GM21529 (cell line): ENCODE results near the gene PIK3IP1.
"Not testable (repeated sequence)": the region's sequence is repeated elsewhere in the genome, so short reads cannot be mapped to it uniquely, and the experiment has no call there.

ENCODE experiments used
- ATAC-seq: cut with Tn5 transposase; IDR thresholded peaks from one replicate; pipeline ENCODE4 v1.9.1; 2021; ENCODE audit not compliant: unreplicated experiment

The PIK3IP1 gene

DNA sequence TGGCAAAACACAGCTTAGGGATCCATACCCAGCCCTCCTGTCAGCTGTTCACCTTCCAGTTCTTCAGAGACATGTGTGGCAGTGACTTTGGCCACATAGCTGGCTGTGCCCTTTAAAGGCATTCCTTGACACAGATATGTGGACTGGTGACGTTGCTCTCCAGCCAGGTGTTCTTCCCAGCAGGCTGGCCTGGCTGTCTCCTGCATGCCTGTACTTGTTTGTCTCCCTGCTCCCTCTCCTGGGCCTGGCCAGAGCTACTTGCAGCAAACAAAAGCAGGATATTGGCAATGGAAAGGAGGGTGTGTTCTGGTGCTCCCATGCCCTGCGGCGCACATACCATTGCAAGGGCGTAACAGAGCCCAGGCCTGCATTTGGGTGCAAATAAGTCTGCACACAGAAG is 38.3 kb downstream of the PIK3IP1 start:
- no peak for ATAC-seq

DNA sequence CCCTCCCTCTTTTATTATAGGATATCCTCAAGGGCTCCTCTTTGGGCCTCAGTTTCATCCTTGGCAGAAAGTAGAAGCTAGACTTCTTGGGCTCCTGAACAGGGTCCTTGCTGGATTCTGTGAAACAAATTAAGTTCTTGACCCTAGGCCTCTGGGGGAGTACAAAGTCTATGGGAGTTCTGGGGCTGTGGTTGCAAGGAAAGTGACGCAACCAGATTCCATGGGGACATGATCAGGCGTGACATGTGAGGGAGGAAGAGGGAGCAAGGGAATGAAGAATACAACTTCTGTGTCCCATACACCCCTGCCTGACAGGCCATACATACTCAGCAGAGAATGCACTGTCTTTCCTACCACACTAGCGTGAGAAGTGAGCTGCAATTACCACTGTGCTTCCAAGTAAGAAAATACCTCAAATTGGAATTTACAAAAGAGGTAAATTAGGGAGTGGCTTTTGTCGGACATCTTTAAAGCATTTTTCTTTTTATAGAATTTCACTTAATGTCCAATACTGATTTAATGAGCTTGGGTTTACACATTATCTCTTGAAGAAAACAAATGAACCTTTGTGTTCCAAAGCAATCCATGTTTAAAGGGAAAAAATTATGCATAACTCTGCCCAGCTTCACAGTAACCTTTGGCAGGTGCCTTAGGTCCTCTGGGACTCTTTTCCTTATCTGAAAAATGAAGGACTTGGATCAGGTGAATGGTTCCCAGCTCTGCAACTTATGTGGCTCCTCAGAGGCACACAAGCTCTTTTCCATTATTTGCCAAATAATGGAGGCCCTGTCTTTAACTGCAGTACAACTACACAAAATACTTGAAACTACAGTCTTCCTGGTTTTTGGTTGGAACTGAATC is 41.3 kb downstream of the PIK3IP1 start:
- no peak for ATAC-seq

DNA sequence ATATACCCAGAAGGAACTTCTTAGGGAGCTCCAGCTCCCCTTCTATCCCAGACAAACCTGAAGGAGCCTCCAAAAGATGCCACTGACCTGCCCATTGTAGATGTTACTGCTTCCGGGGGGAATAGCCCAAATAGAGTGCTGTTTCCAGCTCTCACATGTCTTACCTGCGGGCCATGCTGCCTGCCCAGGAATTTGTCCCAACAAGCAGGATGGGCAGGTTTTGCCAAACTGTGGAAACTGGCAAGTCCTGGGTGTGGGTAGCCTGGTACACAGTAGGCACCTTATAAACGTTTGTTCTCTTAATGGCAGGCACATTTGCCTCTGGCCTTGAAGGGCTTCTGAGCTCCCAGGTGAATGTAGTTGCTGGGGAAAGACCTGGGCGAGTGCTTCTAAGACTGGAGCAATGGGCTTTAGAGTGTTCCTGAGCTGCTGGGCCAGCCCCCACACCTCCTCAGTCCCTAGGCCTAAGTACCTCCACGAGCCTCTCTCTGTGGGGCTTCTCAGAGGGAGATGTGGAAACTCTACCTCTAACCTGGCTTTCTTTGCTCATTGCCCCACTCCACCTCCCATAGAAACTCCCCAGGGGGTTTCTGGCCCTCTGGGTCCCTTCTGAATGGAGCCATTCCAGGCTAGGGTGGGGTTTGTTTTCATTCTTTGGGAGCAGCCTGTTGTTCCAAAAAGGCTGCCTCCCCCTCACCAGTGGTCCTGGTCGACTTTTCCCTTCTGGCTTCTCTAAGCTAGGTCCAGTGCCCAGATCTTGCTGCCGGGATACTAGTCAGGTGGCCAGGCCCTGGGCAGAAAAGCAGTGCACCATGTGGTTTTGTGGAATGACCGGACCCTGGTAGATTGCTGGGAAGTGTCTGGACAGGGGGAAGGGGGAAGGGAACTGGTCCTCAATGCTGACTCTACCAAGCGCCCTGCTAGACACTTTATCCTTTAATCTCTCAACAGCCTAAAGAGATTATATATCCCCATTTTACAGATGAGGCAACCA is 43.0 kb downstream of the PIK3IP1 start:
- no peak for ATAC-seq

DNA sequence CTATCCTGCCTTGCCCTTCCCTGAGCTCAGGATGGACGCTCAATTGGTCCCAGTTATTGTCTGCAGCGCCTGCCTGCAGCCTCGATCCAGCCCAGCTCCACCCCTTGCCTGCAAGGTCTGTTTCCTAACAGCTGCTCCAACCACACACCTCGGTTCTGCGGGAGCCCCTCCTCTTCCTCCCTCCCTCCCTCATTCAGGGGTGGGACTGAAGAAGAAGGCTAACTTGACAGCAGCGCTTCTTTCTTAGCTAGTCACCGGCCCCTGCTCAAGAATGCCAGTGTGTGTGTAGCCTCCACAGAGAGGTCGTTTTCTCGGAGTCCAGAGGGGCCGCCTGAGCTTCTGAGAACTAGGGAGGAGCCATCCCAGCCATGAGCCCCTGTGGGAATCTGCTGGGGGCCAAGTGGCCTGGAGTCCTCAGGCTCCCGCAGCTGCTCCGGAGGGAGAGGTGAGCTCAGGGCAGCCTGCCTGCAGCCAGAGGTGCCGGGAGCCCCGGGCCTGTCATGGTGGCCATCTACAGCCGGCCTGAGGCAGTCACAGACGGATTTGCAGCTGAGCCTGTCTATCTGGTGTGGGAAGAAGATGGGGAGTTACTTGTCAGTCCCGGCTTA is 44.0 kb downstream of the PIK3IP1 start:
- no peak for ATAC-seq

DNA sequence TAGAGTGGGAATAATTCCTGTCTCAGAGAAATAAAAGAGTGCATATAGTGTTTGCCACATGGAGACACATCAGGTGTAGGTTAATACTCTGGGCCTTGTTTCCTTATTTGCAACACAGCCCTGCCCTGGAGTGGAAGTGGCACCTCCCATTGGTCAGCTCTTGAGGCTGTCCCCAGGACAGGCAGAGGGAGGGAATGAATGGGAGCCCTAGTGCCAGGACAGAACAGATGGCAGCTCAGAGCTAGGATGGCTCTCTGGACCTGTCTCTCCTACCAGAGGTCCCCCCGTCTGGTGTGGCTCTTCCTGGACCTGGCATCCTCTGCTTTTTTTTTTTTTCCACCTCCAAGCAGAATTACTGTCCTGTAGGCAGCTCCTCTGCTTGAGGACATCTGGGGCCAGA is 44.6 kb downstream of the PIK3IP1 start:
- ATAC-seq, result no peak

DNA sequence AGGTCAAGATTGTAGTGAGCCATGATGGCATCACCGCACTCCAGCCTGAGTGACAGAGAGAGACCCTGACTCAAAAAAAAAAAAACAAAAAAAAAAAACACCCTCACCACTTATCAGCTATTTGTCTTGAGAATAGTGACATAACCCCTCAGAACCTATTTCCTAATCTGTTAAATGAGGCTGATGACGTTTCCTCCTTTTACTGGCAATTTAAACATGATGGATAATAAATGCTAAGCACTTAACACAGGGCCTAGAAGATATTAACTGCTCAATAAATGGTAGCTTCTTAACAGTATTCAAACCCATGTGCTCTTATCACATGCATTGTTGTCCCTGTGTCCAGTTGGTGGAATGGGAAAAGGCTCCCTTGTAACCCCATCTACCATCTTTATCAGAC is 45.6 kb downstream of the PIK3IP1 start:
- no peak for ATAC-seq

DNA sequence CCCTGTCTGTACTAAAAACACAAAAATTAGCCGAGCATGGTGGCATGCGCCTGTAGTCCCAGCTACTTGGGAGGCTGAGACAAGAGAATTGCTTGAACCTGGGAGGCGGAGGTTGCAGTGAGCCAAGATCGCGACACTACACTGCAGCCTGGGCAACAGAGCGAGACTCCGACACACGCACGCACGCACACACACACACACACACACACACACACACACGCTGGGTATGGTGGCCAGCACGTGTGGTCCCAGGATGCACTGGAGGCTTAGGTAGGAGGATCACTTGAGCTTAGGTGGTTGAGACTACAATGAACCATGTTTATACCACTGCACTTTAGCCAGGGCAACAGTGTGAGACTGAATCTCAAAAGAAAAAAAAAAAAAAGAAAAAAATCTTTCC is 46.3 kb downstream of the PIK3IP1 start:
- ATAC-seq, result not testable (repeated sequence)

DNA sequence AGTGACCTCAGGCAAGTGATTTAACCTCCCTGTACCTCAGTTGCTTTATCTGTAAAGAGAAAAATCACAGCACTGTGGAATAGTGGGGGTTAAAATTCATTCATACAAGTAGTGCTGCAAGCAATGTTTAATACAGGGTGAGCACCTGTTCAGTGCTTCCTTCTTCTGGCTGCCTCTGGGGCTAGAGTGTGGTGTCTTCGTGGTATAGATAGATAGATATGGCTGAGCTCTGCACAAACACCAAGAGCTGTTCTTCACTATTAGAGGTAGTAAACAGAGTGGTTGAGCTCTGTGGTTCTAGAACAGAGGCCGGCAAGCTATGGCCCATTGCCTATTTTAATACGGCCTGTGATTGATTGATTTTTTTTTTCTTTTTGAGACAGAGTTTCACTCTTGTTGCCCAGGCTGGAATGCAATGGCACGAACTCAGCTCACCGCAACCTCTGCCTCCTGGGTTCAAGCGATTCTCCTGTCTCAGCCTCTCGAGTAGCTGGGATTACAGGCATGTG is 47.3 kb downstream of the PIK3IP1 start:
- no peak for ATAC-seq

DNA sequence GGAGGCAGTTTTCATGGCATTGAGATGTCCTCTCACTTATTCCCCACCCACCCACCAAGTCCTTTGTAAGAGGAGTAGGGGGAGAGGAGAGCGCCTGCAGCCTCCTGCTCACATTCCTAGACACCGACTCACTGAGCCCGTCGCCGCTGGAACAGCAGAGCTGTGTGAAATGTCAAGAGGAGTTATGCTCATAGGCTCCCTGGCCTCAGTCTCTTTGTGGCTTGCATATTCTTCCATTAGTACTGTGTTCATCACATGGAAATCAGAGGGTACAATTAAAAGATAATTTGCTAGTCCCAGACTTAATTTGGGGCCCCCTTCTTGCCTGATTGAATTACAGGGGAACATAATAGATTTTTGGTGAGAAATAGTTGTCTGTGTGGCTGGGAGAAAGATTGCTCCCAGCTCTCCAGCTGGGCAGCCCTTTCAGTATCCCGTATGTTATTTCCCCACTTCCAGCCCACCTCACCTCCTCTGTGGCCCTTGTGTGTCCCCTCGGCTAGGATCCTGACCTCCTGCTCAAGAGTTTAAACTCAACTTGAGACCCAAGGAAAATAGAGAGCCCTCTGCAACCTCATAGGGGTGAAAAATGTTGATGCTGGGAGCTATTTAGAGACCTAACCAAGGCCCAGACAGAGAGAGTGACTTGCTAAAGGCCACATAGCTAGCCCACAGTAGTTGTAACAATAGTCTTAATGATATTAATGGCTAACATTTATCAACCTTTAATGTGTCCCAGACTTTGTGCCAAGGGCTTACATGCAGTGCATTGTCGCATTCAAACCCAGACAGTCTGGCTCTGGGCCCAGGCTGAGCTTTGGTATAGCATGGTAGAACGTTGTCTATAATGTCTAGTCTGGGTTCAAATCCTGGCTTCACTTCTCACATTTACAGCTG is 48.0 kb downstream of the PIK3IP1 start:
- no peak for ATAC-seq

DNA sequence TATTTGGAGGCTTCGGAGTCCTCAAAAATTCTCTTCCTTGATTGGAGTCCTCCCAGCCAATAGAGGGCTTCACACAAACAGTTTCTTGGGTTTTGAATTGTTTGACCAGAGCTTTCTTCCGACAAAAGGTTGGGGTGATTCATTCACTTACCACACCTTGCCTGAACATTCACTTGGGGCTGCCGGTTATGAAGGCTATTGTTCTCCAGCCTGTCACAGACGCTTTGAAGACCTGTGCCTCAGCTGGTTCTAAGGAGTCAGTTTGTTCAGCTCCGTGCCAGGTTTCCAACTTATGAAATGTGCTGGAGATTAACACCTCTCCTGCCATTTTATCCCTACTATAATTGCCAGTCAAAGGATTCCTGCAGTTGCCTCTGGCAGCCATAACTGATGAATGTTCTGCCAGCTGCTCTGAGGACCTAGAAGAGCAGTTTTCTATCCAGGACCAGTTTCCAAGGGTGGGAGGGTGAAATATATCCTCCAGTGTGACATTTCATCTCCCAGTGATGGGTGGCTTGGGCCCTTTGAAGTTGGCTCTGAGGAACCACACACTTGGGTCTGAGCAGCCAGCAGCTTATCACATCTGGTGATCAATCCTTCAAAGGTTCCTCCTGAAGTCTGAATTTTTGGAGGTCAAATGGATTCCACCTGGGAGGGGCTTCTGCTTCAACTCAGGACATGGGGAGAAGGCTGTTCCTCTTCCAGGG is 48.8 kb downstream of the PIK3IP1 start:
- ATAC-seq, result no peak

DNA sequence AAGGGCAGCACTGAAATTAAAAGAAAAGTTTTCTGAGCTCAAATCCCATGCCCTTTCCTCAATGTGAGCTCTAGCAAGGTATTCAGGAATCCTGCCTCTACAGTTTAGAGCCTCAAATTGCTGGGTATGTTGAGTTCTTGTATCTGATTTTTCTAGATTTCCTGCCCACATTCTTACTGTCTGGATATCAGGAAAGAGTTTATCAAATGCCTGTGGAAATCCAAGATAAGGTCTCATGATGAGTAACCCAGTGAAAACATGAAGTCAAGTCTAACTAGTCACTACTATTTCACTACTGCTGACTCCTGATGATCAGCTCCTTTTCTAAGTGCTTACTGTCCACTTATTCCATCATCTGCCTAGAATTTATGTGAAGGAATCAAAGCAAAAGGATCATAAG is 50.4 kb downstream of the PIK3IP1 start:
- ATAC-seq, result no peak

DNA sequence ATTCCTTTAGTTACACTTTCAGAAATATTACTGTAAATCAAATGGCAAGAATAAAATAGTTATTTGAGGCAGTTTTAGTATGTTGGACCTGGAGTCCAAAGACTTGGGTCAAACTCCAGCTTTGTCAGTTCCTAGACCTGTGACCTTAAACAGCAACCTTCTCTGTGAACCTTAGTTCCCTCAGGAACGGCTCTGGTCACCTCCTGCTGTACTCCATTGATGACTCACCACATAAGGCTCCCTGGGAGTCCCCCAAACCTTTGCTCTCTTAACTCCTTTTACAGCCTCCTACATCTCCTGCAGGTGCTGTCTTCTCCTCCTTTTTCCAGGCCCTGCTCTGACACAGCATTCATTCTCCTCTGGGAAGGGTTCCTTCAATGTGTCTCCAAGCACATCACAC is 51.1 kb downstream of the PIK3IP1 start:
- ATAC-seq, result no peak

DNA sequence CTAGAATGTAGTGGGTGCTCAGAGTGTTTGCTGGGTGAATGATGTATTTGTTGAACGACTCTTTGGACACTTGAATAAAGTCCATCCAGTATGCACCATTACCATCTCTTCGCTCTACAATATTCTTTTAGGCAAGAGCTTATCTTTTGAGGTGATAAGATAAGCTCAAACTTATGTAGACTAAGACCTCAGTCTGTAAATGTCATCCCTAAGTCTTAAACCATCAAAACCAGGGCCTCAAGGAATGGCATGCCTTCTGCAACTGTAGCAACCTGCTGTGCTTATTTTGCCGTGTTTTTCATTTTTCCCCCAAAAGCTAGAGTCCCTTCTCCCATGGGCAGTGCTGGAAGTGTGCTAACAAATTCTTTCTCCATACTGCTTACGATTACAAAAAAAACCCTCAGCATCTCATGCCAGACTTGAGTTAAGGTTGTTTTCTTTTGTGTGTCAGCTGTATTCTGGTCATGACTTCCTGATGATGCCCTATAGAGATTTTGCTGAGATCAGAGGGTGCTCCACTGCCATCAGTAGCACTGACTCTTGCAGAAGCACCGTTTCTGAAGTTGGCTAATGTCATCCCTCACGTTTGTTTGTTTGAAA is 52.4 kb downstream of the PIK3IP1 start:
- no peak for ATAC-seq

DNA sequence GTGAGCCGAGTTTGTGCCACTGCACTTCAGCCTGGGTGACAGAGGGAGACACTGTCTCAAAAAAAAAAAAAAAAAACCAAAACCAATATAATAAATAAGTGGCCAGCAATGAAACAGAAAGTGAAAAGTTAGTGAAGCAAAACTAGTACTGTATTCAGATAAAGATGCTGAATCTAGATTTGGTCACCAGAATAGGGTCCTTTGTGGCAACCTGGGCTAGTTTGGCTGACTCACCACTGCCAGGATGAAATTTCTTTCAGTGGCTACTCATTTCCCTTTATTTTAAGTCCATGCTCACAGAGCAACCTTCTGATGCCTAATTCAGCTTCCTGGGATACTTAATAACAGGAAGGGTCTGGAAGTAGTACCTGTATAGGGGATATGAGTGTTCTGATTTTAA is 54.2 kb downstream of the PIK3IP1 start:
- no peak for ATAC-seq

DNA sequence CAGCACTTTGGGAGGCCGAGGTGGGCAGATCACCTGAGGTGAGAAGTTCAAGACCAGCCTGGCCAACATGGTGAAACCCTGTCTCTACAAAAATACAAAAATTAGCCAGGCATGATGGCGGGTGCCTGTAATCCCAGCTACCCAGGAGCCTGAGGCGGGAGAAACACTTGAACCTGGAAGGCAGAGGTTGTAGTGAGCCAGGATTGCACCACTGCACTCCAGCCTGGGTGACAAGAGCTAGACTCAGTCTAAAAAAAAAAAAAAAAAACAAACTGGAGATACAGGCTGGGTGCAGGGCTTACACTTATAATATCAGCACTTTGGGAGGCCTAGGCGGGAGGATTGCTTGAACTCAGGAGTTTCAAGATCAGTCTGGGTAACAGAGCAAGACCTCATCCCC is 56.2 kb downstream of the PIK3IP1 start:
- not testable (repeated sequence) for ATAC-seq

DNA sequence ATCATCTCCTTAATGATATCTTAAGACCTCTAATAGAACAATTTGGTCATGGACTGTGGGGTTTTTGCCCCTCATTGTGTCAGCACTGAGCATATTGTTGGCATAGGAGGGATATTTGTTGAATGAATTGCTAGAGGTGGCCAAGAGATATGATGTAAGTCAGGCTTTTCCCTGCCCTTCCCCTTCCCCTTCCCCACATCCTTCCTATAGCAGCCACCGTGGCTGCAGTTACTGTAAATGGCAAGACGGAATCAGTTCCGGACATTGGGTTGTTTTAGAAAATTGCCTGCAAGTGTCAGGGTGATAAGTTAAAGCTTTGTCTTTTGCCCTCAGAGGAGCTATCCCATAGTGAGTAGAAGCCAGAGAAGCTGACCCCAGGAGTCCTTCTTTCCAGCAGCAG is 57.2 kb downstream of the PIK3IP1 start:
- no peak for ATAC-seq

DNA sequence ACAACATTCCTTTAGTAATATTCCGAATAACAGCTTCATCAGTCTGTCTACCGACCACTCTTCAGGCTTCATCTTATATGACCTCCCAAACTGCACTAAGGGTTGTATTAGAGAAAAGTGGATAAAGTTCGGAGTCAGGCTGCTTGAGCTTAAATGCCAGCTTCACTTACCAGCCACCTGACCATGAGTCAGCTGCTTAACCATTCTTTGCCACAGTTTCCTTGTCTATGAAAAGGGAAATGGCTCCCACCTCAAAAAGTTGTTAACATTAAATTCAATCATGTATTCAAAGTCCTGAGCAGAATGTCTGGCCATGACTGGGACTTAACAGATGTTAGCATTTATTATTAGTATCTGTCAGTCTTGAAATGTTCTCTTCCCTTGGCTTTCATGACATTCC is 59.3 kb downstream of the PIK3IP1 start:
- no peak for ATAC-seq
